Activated CD4-positive, alpha-beta T cell treated with anti-CD3 and anti-CD28 coated beads for 48 hours (primary cell): Measurements from ENCODE around the gene NMT1.

Source experiments
- DNase-seq: peaks from one replicate; pipeline ENCODE4 v3.0.0-alpha.2; 2020

Gene NMT1

GRCh38 chr17:45060797-45061605 lies at the start of gene NMT1:
Gene NMT1 (plus strand): TSS chr17:45061317. CDS start chr17:45061330, 13 bp downstream.
- DNase-seq: peak; percentile 98

- no peak for DNase-seq
Observed at GRCh38 chr17:45011767-45012166, 49.4 kb upstream of the NMT1 start.

- no peak for DNase-seq
Observed at GRCh38 chr17:45013021-45013997, 47.8 kb upstream of the NMT1 start.

- no peak for DNase-seq
Observed at GRCh38 chr17:45016237-45016636, 44.9 kb upstream of the NMT1 start.

GRCh38 chr17:45016823-45017222 lies 44.3 kb upstream of the NMT1 start:
- no peak for DNase-seq

GRCh38 chr17:45018514-45018847 lies 42.6 kb upstream of the NMT1 start:
- no peak for DNase-seq

- DNase-seq: peak; percentile 47
Observed at GRCh38 chr17:45018848-45019711, 42.0 kb upstream of the NMT1 start.

GRCh38 chr17:45020354-45021138 lies 40.6 kb upstream of the NMT1 start:
- no peak for DNase-seq

- DNase-seq: peak; percentile 77
Observed at GRCh38 chr17:45021607-45022287, 39.4 kb upstream of the NMT1 start.

- no peak for DNase-seq
Observed at GRCh38 chr17:45022288-45022648, 38.8 kb upstream of the NMT1 start.

GRCh38 chr17:45022655-45023339 lies 38.3 kb upstream of the NMT1 start:
- no peak for DNase-seq

- DNase-seq: no peak
Observed at GRCh38 chr17:45029096-45029495, 32.0 kb upstream of the NMT1 start.

- no peak for DNase-seq
Observed at GRCh38 chr17:45029758-45030423, 31.2 kb upstream of the NMT1 start.

GRCh38 chr17:45030733-45031132 lies 30.4 kb upstream of the NMT1 start:
- no peak for DNase-seq

- DNase-seq: no peak
Observed at GRCh38 chr17:45031231-45032173, 29.6 kb upstream of the NMT1 start.

- no peak for DNase-seq
Observed at GRCh38 chr17:45032174-45032541, 29.0 kb upstream of the NMT1 start.

GRCh38 chr17:45034599-45034998 lies 26.5 kb upstream of the NMT1 start:
- no peak for DNase-seq

- DNase-seq: no peak
Observed at GRCh38 chr17:45035848-45036247, 25.3 kb upstream of the NMT1 start.

GRCh38 chr17:45036691-45037090 lies 24.4 kb upstream of the NMT1 start:
- DNase-seq: no peak
